CD14-positive monocyte (primary cell): ENCODE results near the gene GALNT17. TPM values are rescaled to one million over a fixed set of nuclear protein-coding genes. Genes with fewer than 3 reads are reported as not detected.

Experiments
- DNase-seq, 3 donors: peaks; one replicate each; pipeline ENCODE4 v3.0.0-alpha.2; 2011 to 2022
- H2AFZ ChIP-seq: 2 replicates; pipeline ENCODE4 v1.6.0; 2012; ENCODE audit warnings: mild to moderate bottlenecking, low read depth, low read length, inconsistent platforms; ENCODE audit not compliant: insufficient read depth, poor library complexity, severe bottlenecking
- H3K27ac ChIP-seq, 2 donors: 1 replicate in 1 of 2; 2 replicates in 1 of 2; pipeline ENCODE4 v1.5.1; 2012 to 2013; ENCODE audit warnings: low read length in 2 of 2, control low read depth in 1 of 2, inconsistent platforms in 1 of 2, low read depth in 1 of 2, mild to moderate bottlenecking in 1 of 2
- H3K27me3 ChIP-seq, 2 donors: one replicate each; pipeline versions ENCODE4 v1.6.0 to v1.6.1; 2011 to 2013; ENCODE audit warnings: low read length in 2 of 2; ENCODE audit not compliant: control insufficient read depth in 2 of 2, insufficient read depth in 2 of 2
- H3K36me3 ChIP-seq, 2 donors: replicated peaks in 1 of 2; 1 replicate in 1 of 2; 2 replicates in 1 of 2; pipeline versions ENCODE4 v1.5.1 to v1.6.1; 2012 to 2013; ENCODE audit warnings: low read length in 2 of 2, control low read depth in 1 of 2, inconsistent platforms in 1 of 2, mild to moderate bottlenecking in 1 of 2; ENCODE audit not compliant: insufficient read depth in 2 of 2, control insufficient read depth in 1 of 2
- H3K4me1 ChIP-seq, 2 donors: 1 replicate in 1 of 2; 2 replicates in 1 of 2; pipeline versions ENCODE4 v1.5.1 to v1.6.1; 2012 to 2013; ENCODE audit warnings: low read length in 2 of 2, control low read depth in 1 of 2, inconsistent platforms in 1 of 2, mild to moderate bottlenecking in 1 of 2, moderate library complexity in 1 of 2; ENCODE audit not compliant: insufficient read depth in 2 of 2, control insufficient read depth in 1 of 2
- H3K4me2 ChIP-seq: replicated peaks from 2 replicates; pipeline ENCODE3; 2012; ENCODE audit warnings: low read length, moderate library complexity, mild to moderate bottlenecking; ENCODE audit not compliant: poor library complexity, severe bottlenecking; ENCODE audit errors: extremely low read depth
- H3K4me3 ChIP-seq, 3 experiments: fragments of 200-600 bp in 1 of 3; sonication (generic) in 1 of 3; replicated peaks in 1 of 3; 1 replicate in 2 of 3; 2 replicates in 1 of 3; pipeline ENCODE4 v1.5.1; 2011 to 2013; ENCODE audit warnings: low read length in 3 of 3, mild to moderate bottlenecking in 3 of 3, control low read depth in 2 of 3, low read depth in 2 of 3, inconsistent platforms in 1 of 3, moderate library complexity in 1 of 3
- H3K79me2 ChIP-seq: 2 replicates; pipeline ENCODE4 v1.6.0; 2012; ENCODE audit warnings: mild to moderate bottlenecking, control low read depth, inconsistent platforms, low read length, moderate library complexity; ENCODE audit not compliant: insufficient read depth
- H3K9ac ChIP-seq: 2 replicates; pipeline ENCODE4 v1.6.0; 2017; ENCODE audit warnings: low read length, mild to moderate bottlenecking; ENCODE audit not compliant: insufficient read depth, poor library complexity, severe bottlenecking
- H3K9me3 ChIP-seq, 2 donors: replicated peaks in 1 of 2; 1 replicate in 1 of 2; 2 replicates in 1 of 2; pipeline versions ENCODE4 v1.5.1 to v1.6.1; 2012 to 2013; ENCODE audit warnings: low read length in 2 of 2, control low read depth in 1 of 2; ENCODE audit not compliant: control insufficient read depth in 1 of 2, insufficient read depth in 1 of 2
- H4K20me1 ChIP-seq: 2 replicates; pipeline ENCODE4 v1.6.0; 2012; ENCODE audit warnings: mild to moderate bottlenecking, low read length, control low read depth, moderate library complexity; ENCODE audit not compliant: insufficient read depth
- H3K27ac Mint-ChIP-seq, 7 donors: one replicate each; pipeline ENCODE4 v1.8.0; 2020; ENCODE audit warnings: mild to moderate bottlenecking in 7 of 7, mixed read lengths in 7 of 7, moderate library complexity in 6 of 7, inconsistent platforms in 2 of 7
- H3K27me3 Mint-ChIP-seq, 3 donors: one replicate each; pipeline ENCODE4 v1.8.0; 2021 to 2022; ENCODE audit warnings: low read depth in 3 of 3, mild to moderate bottlenecking in 3 of 3, mixed read lengths in 3 of 3, moderate library complexity in 3 of 3, inconsistent platforms in 1 of 3
- H3K36me3 Mint-ChIP-seq, 2 donors: one replicate each; pipeline ENCODE4 v1.8.0; 2020; ENCODE audit warnings: mixed read lengths in 2 of 2, inconsistent platforms in 1 of 2, mild to moderate bottlenecking in 1 of 2
- H3K4me1 Mint-ChIP-seq: one replicate; pipeline ENCODE4 v1.8.0; 2020; ENCODE audit warnings: mild to moderate bottlenecking, mixed read lengths
- H3K4me3 Mint-ChIP-seq, 2 donors: one replicate each; pipeline ENCODE4 v1.8.0; 2020; ENCODE audit warnings: mild to moderate bottlenecking in 2 of 2, mixed read lengths in 2 of 2, moderate library complexity in 1 of 2
- H3K9me3 Mint-ChIP-seq, 7 donors: one replicate each; pipeline ENCODE4 v1.8.0; 2020 to 2022; ENCODE audit warnings: mixed read lengths in 7 of 7, mild to moderate bottlenecking in 6 of 7, moderate library complexity in 6 of 7, inconsistent platforms in 2 of 7
- WGBS: methylation state at CpG from one replicate; pipeline ENCODE4 v1.1.5; 2013; ENCODE audit warnings: missing lambda C conversion rate; ENCODE audit not compliant: insufficient coverage; 5-methylcytosine and 5-hydroxymethylcytosine counted together
- intact Hi-C, 2 donors: fragments of 100-400 bp; cut with micrococcal nuclease; formaldehyde crosslinking; loops; one replicate each; pipeline versions ENCODE4 v1.15.0 to v1.15.1; 2023
- polyA plus RNA-seq, 3 donors: library from polyadenylated mRNA; depleted of rRNA in 1 of 3; unstranded in 2 of 3; stranded (reverse) in 1 of 3; fragments of 300-500 nt in 2 of 3; fragments of >200 nt in 1 of 3; fragmentation: Illumina TruSeq in 2 of 3; gene quantifications; 1 replicate in 2 of 3; 2 replicates in 1 of 3; pipeline ENCODE4 v1.2.3, GENCODE V29; 2012 to 2021
- TF ChIP-seq, protein P1 (sequence below): fragments of 200-600 bp; IDR thresholded peaks from one replicate; pipeline ENCODE4 v1.8.0; 2022; ENCODE audit warnings: antibody characterized with exemption, mild to moderate bottlenecking

The GALNT17 gene
- polyA plus RNA-seq, 3 donors: not detected

DNA sequence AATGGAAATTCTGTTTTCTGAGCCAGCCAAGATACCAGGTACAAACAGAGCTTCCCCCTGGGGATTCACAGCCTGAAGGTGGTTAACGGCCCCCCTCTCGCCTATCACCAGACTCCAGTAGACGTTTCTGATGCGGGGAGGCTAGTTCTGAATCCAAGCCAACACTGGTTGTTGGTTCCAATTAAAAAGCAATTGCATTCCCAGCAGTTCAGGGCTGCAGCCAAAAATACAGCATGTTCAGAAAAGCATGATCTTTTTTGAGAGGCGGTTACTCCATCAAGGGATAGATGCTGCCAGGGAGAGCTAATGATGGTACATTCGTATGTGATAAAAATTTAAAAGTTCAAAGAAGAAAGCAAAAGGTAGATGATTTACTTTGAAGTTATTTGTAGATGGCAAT lies 481.0 kb downstream of the GALNT17 start:
- Histone ChIP-seq H3K4me2 (no peak overlapping the region), H3K4me3 (no peak overlapping the region), H3K9ac (no peak overlapping the region), H3K36me3 (no peaks in the 10 kb centered on the region), H3K27ac (no peak overlapping the region), H4K20me1 (no peaks in the 10 kb centered on the region), H3K4me1 (no peaks in the 10 kb centered on the region), H2AFZ (no peak overlapping the region), H3K27me3 (no peaks in the 10 kb centered on the region), H3K9me3 (peaks cover 0 to 3% of the 10 kb centered on the region in 2 donors), H3K79me2 (no peaks in the 10 kb centered on the region)
- TF ChIP-seq, protein P1, sequence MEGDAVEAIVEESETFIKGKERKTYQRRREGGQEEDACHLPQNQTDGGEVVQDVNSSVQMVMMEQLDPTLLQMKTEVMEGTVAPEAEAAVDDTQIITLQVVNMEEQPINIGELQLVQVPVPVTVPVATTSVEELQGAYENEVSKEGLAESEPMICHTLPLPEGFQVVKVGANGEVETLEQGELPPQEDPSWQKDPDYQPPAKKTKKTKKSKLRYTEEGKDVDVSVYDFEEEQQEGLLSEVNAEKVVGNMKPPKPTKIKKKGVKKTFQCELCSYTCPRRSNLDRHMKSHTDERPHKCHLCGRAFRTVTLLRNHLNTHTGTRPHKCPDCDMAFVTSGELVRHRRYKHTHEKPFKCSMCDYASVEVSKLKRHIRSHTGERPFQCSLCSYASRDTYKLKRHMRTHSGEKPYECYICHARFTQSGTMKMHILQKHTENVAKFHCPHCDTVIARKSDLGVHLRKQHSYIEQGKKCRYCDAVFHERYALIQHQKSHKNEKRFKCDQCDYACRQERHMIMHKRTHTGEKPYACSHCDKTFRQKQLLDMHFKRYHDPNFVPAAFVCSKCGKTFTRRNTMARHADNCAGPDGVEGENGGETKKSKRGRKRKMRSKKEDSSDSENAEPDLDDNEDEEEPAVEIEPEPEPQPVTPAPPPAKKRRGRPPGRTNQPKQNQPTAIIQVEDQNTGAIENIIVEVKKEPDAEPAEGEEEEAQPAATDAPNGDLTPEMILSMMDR: no peak
- intact Hi-C loops: no loop called here
- no peak overlapping the region for H3K4me3 Mint-ChIP-seq
- WGBS: 68% methylated on average over 4 of the region's 6 CpGs
- H3K4me1 Mint-ChIP-seq: no peaks in the 10 kb centered on the region
- H3K9me3 Mint-ChIP-seq: peaks cover 0 to 8% (median 2%) of the 10 kb centered on the region in 7 donors
- H3K36me3 Mint-ChIP-seq: no peaks in the 10 kb centered on the region
- peaks cover 0 to 1% (median 0%) of the 10 kb centered on the region in 3 donors for H3K27me3 Mint-ChIP-seq
- no peak for DNase-seq
- H3K27ac Mint-ChIP-seq: no peak overlapping the region

- 17% methylated on average over 3 of the region's 3 CpGs for WGBS
Observed at GRCh38 chr7:71613313-71613712, 481.4 kb downstream of the GALNT17 start.

More at GRCh38 chr7:71613313-71613712, 481.4 kb downstream of the GALNT17 start:
- Histone ChIP-seq H3K79me2 (no peaks in the 10 kb centered on the region), H3K9me3 (no peaks in the 10 kb centered on the region), H3K4me1 (no peaks in the 10 kb centered on the region), H3K9ac (no peak overlapping the region), H4K20me1 (no peaks in the 10 kb centered on the region), H3K27me3 (no peaks in the 10 kb centered on the region), H3K27ac (no peak overlapping the region), H3K4me3 (no peak overlapping the region), H2AFZ (no peak overlapping the region), H3K4me2 (no peak overlapping the region), H3K36me3 (no peaks in the 10 kb centered on the region)
- DNase-seq: no peak
- TF ChIP-seq, protein P1: no peak
- H3K4me3 Mint-ChIP-seq: no peak overlapping the region
- peaks cover 0 to 7% (median 1%) of the 10 kb centered on the region in 7 donors for H3K9me3 Mint-ChIP-seq
- no peaks in the 10 kb centered on the region for H3K4me1 Mint-ChIP-seq
- no peaks in the 10 kb centered on the region for H3K36me3 Mint-ChIP-seq
- intact Hi-C loops: no loop called here
- no peak overlapping the region for H3K27ac Mint-ChIP-seq
- H3K27me3 Mint-ChIP-seq: peaks cover 0 to 1% (median 0%) of the 10 kb centered on the region in 3 donors
